Endothelial cell of umbilical vein (primary cell): ENCODE measurements around the gene TGFA. TPM values are rescaled to one million over a fixed set of nuclear protein-coding genes. Genes with fewer than 3 reads are reported as not detected.

Source experiments
- BruUV-seq: library from RNA; stranded (reverse); fragments of 400-500 nt; replicated peaks from 2 replicates; lab custom pipeline; 2021; lab: Mats Ljungman, UMichigan
- CTCF ChIA-PET: fragments of 300-600, 350-600 bp; sonication (Branson Sonifier 250); formaldehyde crosslinking; loops from one replicate; lab custom pipeline; 2021; ENCODE audit warnings: antibody characterized with exemption, inconsistent platforms; lab: Charles Lee
- POLR2A ChIA-PET: fragments of 300-600, 350-600 bp; sonication (Branson Sonifier 250); formaldehyde crosslinking; loops from one replicate; lab custom pipeline; 2021; ENCODE audit warnings: antibody characterized with exemption, inconsistent platforms; lab: Charles Lee
- DNase-seq: peaks from one replicate; pipeline ENCODE4 v3.0.0-alpha.2; 2011; ENCODE audit warnings: low read depth, low spot score
- FAIRE-seq: peaks from 2 replicates; lab custom pipeline; 2011; peaks lifted over from hg19 to GRCh38; lab: Jason Lieb, UNC
- H2AFZ ChIP-seq: 2 replicates; pipeline ENCODE4 v1.6.0; 2012; ENCODE audit warnings: low read depth, low read length, control low read depth, inconsistent platforms
- H3K27ac ChIP-seq: 2 replicates; pipeline ENCODE4 v1.5.1; 2011; ENCODE audit warnings: low read depth, mild to moderate bottlenecking, control low read depth, low read length, moderate library complexity; ENCODE audit not compliant: insufficient read depth
- H3K27me3 ChIP-seq, 2 experiments: 2 replicates each; pipeline versions ENCODE4 v1.6.0 to v1.6.1; 2011; ENCODE audit warnings: low read length in 2 of 2, mixed read lengths in 1 of 2; ENCODE audit not compliant: control insufficient read depth in 2 of 2, insufficient read depth in 2 of 2
- H3K36me3 ChIP-seq, 2 experiments: 2 replicates in 1 of 2; 3 replicates in 1 of 2; pipeline ENCODE4 v1.5.1; 2011; ENCODE audit warnings: low read length in 2 of 2, mild to moderate bottlenecking in 1 of 2, moderate library complexity in 1 of 2; ENCODE audit not compliant: control insufficient read depth in 2 of 2, insufficient read depth in 2 of 2; ENCODE audit errors: extremely low read depth in 1 of 2
- H3K4me1 ChIP-seq: 3 replicates; pipeline ENCODE4 v1.5.1; 2011; ENCODE audit warnings: mild to moderate bottlenecking, low read length; ENCODE audit not compliant: control insufficient read depth, insufficient read depth; ENCODE audit errors: extremely low read depth
- H3K4me2 ChIP-seq: 2 replicates; pipeline ENCODE4 v1.6.1; 2011; ENCODE audit warnings: low read length, control low read depth, mixed read lengths; ENCODE audit not compliant: insufficient read depth
- H3K4me3 ChIP-seq, 3 experiments: fragments of 200-600 bp in 1 of 3; sonication (generic), shearing (Covaris generic) in 1 of 3; replicated peaks in 1 of 3; 2 replicates each; pipeline ENCODE4 v1.5.1; 2011 to 2016; ENCODE audit warnings: control low read depth in 3 of 3, low read length in 3 of 3, mild to moderate bottlenecking in 2 of 3, inconsistent platforms in 1 of 3, low read depth in 1 of 3, moderate library complexity in 1 of 3; ENCODE audit not compliant: insufficient read depth in 1 of 3
- H3K79me2 ChIP-seq: 2 replicates; pipeline ENCODE4 v1.6.0; 2012; ENCODE audit warnings: low read length, inconsistent platforms; ENCODE audit not compliant: control insufficient read depth, insufficient read depth
- H3K9ac ChIP-seq: replicated peaks from 2 replicates; pipeline ENCODE3; 2011; ENCODE audit warnings: low read length, control low read depth; ENCODE audit not compliant: insufficient read depth; ENCODE audit errors: extremely low read depth
- H3K9me1 ChIP-seq: replicated peaks from 3 replicates; pipeline ENCODE4 v1.6.0; 2011; ENCODE audit warnings: mild to moderate bottlenecking, low read length; ENCODE audit not compliant: control insufficient read depth, insufficient read depth; ENCODE audit errors: extremely low read depth
- H3K9me3 ChIP-seq: replicated peaks from 2 replicates; pipeline ENCODE4 v1.5.1; 2012; ENCODE audit warnings: low read length, inconsistent platforms; ENCODE audit not compliant: control insufficient read depth, insufficient read depth
- H4K20me1 ChIP-seq: replicated peaks from 2 replicates; pipeline ENCODE3; 2011; ENCODE audit warnings: mild to moderate bottlenecking, low read length; ENCODE audit not compliant: control insufficient read depth, insufficient read depth; ENCODE audit errors: extremely low read depth
- EZH2 ChIP-seq: IDR thresholded peaks from 2 replicates; pipeline ENCODE4 v1.6.1; 2012; ENCODE audit warnings: borderline replicate concordance, low read depth, mild to moderate bottlenecking, moderate library complexity, low read length, inconsistent platforms; ENCODE audit not compliant: severe bottlenecking
- FOS ChIP-seq: IDR thresholded peaks from 2 replicates; pipeline ENCODE4 v1.6.1; 2011; ENCODE audit warnings: mild to moderate bottlenecking, low read length, moderate library complexity, borderline replicate concordance; ENCODE audit not compliant: insufficient read depth
- GATA2 ChIP-seq: IDR thresholded peaks from 2 replicates; pipeline ENCODE4 v1.7.0; 2011; ENCODE audit warnings: low read depth, mild to moderate bottlenecking, moderate library complexity, mixed read lengths, low read length; ENCODE audit not compliant: insufficient read length, insufficient read depth
- JUN ChIP-seq: IDR thresholded peaks from 2 replicates; pipeline ENCODE4 v1.6.1; 2011; ENCODE audit warnings: borderline replicate concordance, low read depth; ENCODE audit not compliant: insufficient read length, insufficient read depth
- MYC ChIP-seq: IDR thresholded peaks from one replicate; pipeline ENCODE4 v1.6.1; 2011; ENCODE audit warnings: mild to moderate bottlenecking, low read depth, low read length
- POLR2A ChIP-seq: IDR thresholded peaks from 2 replicates; pipeline ENCODE4 v1.6.1; 2012; ENCODE audit warnings: low read depth, mild to moderate bottlenecking, control low read depth, low read length
- POLR2AphosphoS5 ChIP-seq: IDR thresholded peaks from 2 replicates; pipeline ENCODE4 v1.6.1; 2012; ENCODE audit warnings: low read depth, mild to moderate bottlenecking, control low read depth, low read length, moderate library complexity; ENCODE audit not compliant: insufficient read depth
- dilution Hi-C: fragments of 300-500 bp; cut with MboI; formaldehyde crosslinking; loops from one replicate; pipeline ENCODE4 v1.15.0; 2019; ENCODE audit warnings: low sequenced_read_pairs; ENCODE audit not compliant: extremely low pct_ligation_motif_present
- intact Hi-C: fragments of 100-400 bp; cut with micrococcal nuclease; formaldehyde crosslinking; loops from one replicate; pipeline ENCODE4 v1.10.0; 2022
- polyA plus RNA-seq, 4 experiments: library from polyadenylated mRNA; depleted of rRNA in 3 of 4; stranded (reverse) in 3 of 4; unstranded in 1 of 4; fragments of >200 nt; gene quantifications; 2 replicates each; pipeline versions ENCODE4 v1.2.1 to v1.2.3, GENCODE V29; 2011 to 2012; ENCODE audit warnings: missing spikeins in 1 of 4
- total RNA-seq: library from RNA; stranded (reverse); gene quantifications from 2 replicates; pipeline ENCODE4 v1.2.3, GENCODE V29; 2021
- TF ChIP-seq, protein P1 (sequence below): IDR thresholded peaks from 2 replicates; pipeline ENCODE4 v1.6.1; 2011; ENCODE audit not compliant: insufficient read depth, insufficient read length
- TF ChIP-seq, protein P2 (sequence below), 2 donors: IDR thresholded peaks; 1 replicate in 1 of 2; 2 replicates in 1 of 2; pipeline ENCODE4 v1.5.1; 2011; ENCODE audit warnings: low read length in 2 of 2, mild to moderate bottlenecking in 2 of 2, moderate library complexity in 2 of 2, control low read depth in 1 of 2, inconsistent platforms in 1 of 2, low read depth in 1 of 2; ENCODE audit not compliant: insufficient read depth in 1 of 2; ENCODE audit errors: extremely low read depth in 1 of 2

TGFA gene
- total and polyA plus RNA-seq, 2 donors (not counting 3 experiments of a cell fraction or from before 2014, with no cell fraction given): 0.22 to 0.32 TPM

DNA sequence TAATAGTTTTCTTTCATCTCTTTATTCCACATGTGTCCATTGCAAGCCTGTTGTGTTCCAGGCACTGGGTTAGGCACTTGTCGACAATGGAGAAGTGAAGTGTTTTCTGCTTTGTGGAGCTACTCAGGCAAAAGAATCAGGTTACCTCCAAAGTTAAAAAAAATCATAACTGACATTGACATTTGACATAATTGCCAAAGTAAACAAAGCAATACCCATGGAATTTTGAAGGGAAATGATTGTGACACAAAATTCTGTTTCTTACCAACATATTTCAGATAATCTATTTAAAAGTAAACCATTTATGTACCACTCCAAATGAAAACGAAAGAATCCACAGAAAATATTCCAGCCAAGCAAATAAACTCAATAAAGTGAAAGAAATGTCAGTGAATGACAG is 6.4 kb upstream of the TGFA start:
- dilution Hi-C loops: no loop called here
- Histone ChIP-seq H3K4me1 (no peaks in the 10 kb centered on the region), H3K4me3 (no peak overlapping the region), H4K20me1 (no peaks in the 10 kb centered on the region), H3K27ac (no peak overlapping the region), H3K4me2 (no peak overlapping the region), H3K36me3 (no peaks in the 10 kb centered on the region), H3K9me1 (no peaks in the 10 kb centered on the region), H3K9me3 (no peaks in the 10 kb centered on the region), H3K79me2 (no peaks in the 10 kb centered on the region), H3K9ac (no peak overlapping the region), H3K27me3 (peaks cover 9 to 17% of the 10 kb centered on the region in 2 experiments), H2AFZ (no peak overlapping the region)
- POLR2A ChIA-PET: no interaction called here
- no TSS peak for BruUV-seq
- intact Hi-C loops: no loop called here
- FAIRE-seq (no peak), DNase-seq (no peak)
- TF ChIP-seq GATA2 (no peak), POLR2A (no peak), MYC (no peak), FOS (no peak), JUN (no peak), EZH2 (no peak), POLR2AphosphoS5 (no peak)
- TF ChIP-seq, protein P1, sequence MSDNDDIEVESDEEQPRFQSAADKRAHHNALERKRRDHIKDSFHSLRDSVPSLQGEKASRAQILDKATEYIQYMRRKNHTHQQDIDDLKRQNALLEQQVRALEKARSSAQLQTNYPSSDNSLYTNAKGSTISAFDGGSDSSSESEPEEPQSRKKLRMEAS: no peak
- TF ChIP-seq, protein P2, sequence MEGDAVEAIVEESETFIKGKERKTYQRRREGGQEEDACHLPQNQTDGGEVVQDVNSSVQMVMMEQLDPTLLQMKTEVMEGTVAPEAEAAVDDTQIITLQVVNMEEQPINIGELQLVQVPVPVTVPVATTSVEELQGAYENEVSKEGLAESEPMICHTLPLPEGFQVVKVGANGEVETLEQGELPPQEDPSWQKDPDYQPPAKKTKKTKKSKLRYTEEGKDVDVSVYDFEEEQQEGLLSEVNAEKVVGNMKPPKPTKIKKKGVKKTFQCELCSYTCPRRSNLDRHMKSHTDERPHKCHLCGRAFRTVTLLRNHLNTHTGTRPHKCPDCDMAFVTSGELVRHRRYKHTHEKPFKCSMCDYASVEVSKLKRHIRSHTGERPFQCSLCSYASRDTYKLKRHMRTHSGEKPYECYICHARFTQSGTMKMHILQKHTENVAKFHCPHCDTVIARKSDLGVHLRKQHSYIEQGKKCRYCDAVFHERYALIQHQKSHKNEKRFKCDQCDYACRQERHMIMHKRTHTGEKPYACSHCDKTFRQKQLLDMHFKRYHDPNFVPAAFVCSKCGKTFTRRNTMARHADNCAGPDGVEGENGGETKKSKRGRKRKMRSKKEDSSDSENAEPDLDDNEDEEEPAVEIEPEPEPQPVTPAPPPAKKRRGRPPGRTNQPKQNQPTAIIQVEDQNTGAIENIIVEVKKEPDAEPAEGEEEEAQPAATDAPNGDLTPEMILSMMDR (IDR thresholded peaks at IDR 0.05; ENCODE audit: extremely low read depth in 1 of 2, insufficient read depth in 1 of 2, low read depth in 1 of 2, low read length in 2 of 2): no peak
- CTCF ChIA-PET: no interaction called here
